ENCODE data around the gene PRPH2.

DNA sequence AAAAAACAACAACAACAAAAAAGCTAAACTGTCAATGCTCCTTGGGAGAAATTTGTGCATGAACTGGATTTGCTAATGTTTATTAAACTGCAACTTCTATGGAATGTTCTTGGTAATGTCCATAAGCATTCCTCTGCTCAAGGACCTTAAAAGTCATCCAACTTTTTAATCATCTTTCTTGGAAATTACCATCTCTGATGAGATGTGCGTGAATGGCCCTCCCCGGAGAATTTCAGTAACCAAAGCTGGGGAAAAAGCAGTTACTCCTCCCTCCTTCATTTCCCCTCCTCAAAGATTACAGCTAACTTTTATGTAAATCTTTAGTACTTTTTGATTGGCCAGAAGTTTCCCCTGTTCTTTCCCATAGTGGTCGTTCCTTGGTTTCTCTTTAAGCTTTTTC, 18.3 kb upstream of the PRPH2 start:
- TF ChIP-seq POLR2A (IDR thresholded peaks at IDR 0.05), result no peak
- TF ChIP-seq, protein P1, sequence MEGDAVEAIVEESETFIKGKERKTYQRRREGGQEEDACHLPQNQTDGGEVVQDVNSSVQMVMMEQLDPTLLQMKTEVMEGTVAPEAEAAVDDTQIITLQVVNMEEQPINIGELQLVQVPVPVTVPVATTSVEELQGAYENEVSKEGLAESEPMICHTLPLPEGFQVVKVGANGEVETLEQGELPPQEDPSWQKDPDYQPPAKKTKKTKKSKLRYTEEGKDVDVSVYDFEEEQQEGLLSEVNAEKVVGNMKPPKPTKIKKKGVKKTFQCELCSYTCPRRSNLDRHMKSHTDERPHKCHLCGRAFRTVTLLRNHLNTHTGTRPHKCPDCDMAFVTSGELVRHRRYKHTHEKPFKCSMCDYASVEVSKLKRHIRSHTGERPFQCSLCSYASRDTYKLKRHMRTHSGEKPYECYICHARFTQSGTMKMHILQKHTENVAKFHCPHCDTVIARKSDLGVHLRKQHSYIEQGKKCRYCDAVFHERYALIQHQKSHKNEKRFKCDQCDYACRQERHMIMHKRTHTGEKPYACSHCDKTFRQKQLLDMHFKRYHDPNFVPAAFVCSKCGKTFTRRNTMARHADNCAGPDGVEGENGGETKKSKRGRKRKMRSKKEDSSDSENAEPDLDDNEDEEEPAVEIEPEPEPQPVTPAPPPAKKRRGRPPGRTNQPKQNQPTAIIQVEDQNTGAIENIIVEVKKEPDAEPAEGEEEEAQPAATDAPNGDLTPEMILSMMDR (IDR thresholded peaks at IDR 0.05), result no peak

All from thyroid gland (tissue), 4 donors.